Measurements from ENCODE around the gene DBT. TPM values are rescaled to one million over a fixed set of nuclear protein-coding genes. Genes with fewer than 3 reads are reported as not detected.

The DBT gene
- total RNA-seq, 1 experiment from 2014 or later = 14.0 TPM

DNA sequence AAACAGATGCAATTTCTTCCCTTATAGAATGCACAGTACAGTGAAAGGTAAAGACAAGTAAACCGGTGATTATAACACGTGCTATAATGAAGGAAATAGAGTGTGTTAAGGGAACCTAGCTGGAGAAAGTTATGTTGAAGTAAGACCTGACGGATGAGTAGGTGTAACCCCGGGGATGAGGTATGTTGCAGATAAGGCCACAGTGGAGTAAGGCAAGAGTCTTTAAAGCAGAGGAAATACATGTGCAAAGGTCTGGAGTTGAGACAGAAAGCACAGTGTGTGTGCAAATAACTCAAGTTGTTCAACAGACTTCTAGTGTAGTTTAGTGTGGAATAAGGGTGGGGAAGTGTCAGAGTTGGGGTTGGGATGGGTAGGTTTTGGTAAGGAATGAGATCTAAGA, 2.9 kb downstream of the DBT start:
- Histone ChIP-seq H3K9ac (ENCODE audit: low read length) (no peak overlapping the region), H4K20me1 (ENCODE audit: insufficient read depth) (no peaks in the 10 kb centered on the region), H3K27me3 (ENCODE audit: insufficient read depth, low read length) (no peaks in the 10 kb centered on the region), H3K9me3 (ENCODE audit: control insufficient read depth in 1 of 2, insufficient read depth in 1 of 2, low read depth in 1 of 2, low read length in 2 of 2) (no peaks in the 10 kb centered on the region), H3K36me3 (ENCODE audit: control insufficient read depth in 1 of 2, insufficient read depth in 2 of 2, low read length in 2 of 2) (no peaks in the 10 kb centered on the region), H3K9me2 (ENCODE audit: insufficient read depth) (no peaks in the 10 kb centered on the region), H2AFZ (ENCODE audit: low read depth, low read length, poor library complexity, severe bottlenecking) (no peak overlapping the region), H3K4me1 (ENCODE audit: control insufficient read depth in 1 of 2, insufficient read depth in 2 of 2, low read length in 2 of 2) (peaks cover 6 to 17% of the 10 kb centered on the region in 2 experiments; a peak in 3 of 4 replicates), H3K4me3 (replicated peaks in 1 of 2; ENCODE audit: low read depth in 1 of 2, low read length in 2 of 2) (no peak overlapping the region), H3K4me2 (ENCODE audit: low read length) (no peak overlapping the region), H3K79me2 (ENCODE audit: insufficient read depth, low read length) (peaks cover 30% of the 10 kb centered on the region), H3K27ac (ENCODE audit: low read depth, low read length) (no peak overlapping the region)
- ChIA-PET CTCF (no interaction called here), POLR2A (no interaction called here), RAD21 (ENCODE audit: low non-redundant PET in 1 of 2, low total read pairs in 2 of 2, uncharacterized antibody in 2 of 2, unreplicated experiment in 2 of 2) (no interaction called here)
- no TSS peak for BruUV-seq (replicated peaks)
- DNase-seq (ENCODE audit: low read depth, low spot score) (no peak), ATAC-seq (no peak)
- intact Hi-C loops (cut with micrococcal nuclease) = no loop called here
- TF ChIP-seq POLR2AphosphoS5 (IDR thresholded peaks at IDR 0.05; ENCODE audit: low read depth, low read length) (no peak), TCF7L2 (IDR thresholded peaks at IDR 0.05; ENCODE audit: borderline replicate concordance, extremely low read depth, insufficient read depth, insufficient read length) (no peak), EZH2phosphoT487 (IDR thresholded peaks at IDR 0.05; ENCODE audit: borderline replicate concordance) (no peak), YY1 (IDR thresholded peaks at IDR 0.05; ENCODE audit: extremely low read depth, insufficient replicate concordance, low read depth, low read length) (no peak), ZFX (IDR thresholded peaks at IDR 0.05) (no peak), CBX3 (IDR thresholded peaks at IDR 0.05; ENCODE audit: low read depth) (no peak), FOSL1 (IDR thresholded peaks at IDR 0.05; ENCODE audit: low read depth) (no peak), CEBPB (IDR thresholded peaks at IDR 0.05; ENCODE audit: low read depth) (no peak)
- TF ChIP-seq, protein P1, sequence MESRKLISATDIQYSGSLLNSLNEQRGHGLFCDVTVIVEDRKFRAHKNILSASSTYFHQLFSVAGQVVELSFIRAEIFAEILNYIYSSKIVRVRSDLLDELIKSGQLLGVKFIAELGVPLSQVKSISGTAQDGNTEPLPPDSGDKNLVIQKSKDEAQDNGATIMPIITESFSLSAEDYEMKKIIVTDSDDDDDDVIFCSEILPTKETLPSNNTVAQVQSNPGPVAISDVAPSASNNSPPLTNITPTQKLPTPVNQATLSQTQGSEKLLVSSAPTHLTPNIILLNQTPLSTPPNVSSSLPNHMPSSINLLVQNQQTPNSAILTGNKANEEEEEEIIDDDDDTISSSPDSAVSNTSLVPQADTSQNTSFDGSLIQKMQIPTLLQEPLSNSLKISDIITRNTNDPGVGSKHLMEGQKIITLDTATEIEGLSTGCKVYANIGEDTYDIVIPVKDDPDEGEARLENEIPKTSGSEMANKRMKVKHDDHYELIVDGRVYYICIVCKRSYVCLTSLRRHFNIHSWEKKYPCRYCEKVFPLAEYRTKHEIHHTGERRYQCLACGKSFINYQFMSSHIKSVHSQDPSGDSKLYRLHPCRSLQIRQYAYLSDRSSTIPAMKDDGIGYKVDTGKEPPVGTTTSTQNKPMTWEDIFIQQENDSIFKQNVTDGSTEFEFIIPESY (IDR thresholded peaks at IDR 0.05; ENCODE audit: extremely low read depth, insufficient replicate concordance, low read length) = no peak
- TF ChIP-seq, protein P2, sequence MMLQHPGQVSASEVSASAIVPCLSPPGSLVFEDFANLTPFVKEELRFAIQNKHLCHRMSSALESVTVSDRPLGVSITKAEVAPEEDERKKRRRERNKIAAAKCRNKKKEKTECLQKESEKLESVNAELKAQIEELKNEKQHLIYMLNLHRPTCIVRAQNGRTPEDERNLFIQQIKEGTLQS (IDR thresholded peaks at IDR 0.05) = no peak
- TF ChIP-seq, protein P3, sequence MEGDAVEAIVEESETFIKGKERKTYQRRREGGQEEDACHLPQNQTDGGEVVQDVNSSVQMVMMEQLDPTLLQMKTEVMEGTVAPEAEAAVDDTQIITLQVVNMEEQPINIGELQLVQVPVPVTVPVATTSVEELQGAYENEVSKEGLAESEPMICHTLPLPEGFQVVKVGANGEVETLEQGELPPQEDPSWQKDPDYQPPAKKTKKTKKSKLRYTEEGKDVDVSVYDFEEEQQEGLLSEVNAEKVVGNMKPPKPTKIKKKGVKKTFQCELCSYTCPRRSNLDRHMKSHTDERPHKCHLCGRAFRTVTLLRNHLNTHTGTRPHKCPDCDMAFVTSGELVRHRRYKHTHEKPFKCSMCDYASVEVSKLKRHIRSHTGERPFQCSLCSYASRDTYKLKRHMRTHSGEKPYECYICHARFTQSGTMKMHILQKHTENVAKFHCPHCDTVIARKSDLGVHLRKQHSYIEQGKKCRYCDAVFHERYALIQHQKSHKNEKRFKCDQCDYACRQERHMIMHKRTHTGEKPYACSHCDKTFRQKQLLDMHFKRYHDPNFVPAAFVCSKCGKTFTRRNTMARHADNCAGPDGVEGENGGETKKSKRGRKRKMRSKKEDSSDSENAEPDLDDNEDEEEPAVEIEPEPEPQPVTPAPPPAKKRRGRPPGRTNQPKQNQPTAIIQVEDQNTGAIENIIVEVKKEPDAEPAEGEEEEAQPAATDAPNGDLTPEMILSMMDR (IDR thresholded peaks at IDR 0.05 in 2 of 3, conservative IDR thresholded peaks at IDR 0.05 in 1 of 3; ENCODE audit: borderline replicate concordance in 1 of 3, insufficient read depth in 1 of 3, low read depth in 2 of 3, low read length in 2 of 3) = no peak
- TF ChIP-seq, protein P4, sequence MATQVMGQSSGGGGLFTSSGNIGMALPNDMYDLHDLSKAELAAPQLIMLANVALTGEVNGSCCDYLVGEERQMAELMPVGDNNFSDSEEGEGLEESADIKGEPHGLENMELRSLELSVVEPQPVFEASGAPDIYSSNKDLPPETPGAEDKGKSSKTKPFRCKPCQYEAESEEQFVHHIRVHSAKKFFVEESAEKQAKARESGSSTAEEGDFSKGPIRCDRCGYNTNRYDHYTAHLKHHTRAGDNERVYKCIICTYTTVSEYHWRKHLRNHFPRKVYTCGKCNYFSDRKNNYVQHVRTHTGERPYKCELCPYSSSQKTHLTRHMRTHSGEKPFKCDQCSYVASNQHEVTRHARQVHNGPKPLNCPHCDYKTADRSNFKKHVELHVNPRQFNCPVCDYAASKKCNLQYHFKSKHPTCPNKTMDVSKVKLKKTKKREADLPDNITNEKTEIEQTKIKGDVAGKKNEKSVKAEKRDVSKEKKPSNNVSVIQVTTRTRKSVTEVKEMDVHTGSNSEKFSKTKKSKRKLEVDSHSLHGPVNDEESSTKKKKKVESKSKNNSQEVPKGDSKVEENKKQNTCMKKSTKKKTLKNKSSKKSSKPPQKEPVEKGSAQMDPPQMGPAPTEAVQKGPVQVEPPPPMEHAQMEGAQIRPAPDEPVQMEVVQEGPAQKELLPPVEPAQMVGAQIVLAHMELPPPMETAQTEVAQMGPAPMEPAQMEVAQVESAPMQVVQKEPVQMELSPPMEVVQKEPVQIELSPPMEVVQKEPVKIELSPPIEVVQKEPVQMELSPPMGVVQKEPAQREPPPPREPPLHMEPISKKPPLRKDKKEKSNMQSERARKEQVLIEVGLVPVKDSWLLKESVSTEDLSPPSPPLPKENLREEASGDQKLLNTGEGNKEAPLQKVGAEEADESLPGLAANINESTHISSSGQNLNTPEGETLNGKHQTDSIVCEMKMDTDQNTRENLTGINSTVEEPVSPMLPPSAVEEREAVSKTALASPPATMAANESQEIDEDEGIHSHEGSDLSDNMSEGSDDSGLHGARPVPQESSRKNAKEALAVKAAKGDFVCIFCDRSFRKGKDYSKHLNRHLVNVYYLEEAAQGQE (IDR thresholded peaks at IDR 0.05; ENCODE audit: low read depth) = no peak

Data from HCT116 (cell line).